AG04449 (cell line): Measurements from ENCODE around the gene CACNA1G.

Experiments used
- CTCF ChIA-PET: fragments of 350-600 bp; formaldehyde crosslinking; extraction: SDS; loops from one replicate; lab custom pipeline; 2021; ENCODE audit warnings: antibody characterized with exemption; lab: Yijun Ruan, JAX
- POLR2A ChIA-PET: fragments of 400-600, 350-600 bp; formaldehyde crosslinking; extraction: SDS; loops from one replicate; lab custom pipeline; 2020; ENCODE audit warnings: antibody characterized with exemption, inconsistent platforms; lab: Yijun Ruan, JAX
- DNase-seq: peaks from one replicate; pipeline ENCODE4 v3.0.0-alpha.2; 2010; ENCODE audit warnings: low read depth, low spot score
- H3K4me3 ChIP-seq: 2 replicates; pipeline ENCODE4 v1.5.1; 2011; ENCODE audit warnings: low read depth, mild to moderate bottlenecking, control low read depth, low read length
- TF ChIP-seq, protein P1 (sequence below): IDR thresholded peaks from one replicate; pipeline ENCODE4 v1.5.1; 2011; ENCODE audit warnings: mild to moderate bottlenecking, moderate library complexity, low read length, control low read depth, inconsistent platforms; ENCODE audit not compliant: insufficient read depth; ENCODE audit errors: missing control alignments

CACNA1G gene

DNA sequence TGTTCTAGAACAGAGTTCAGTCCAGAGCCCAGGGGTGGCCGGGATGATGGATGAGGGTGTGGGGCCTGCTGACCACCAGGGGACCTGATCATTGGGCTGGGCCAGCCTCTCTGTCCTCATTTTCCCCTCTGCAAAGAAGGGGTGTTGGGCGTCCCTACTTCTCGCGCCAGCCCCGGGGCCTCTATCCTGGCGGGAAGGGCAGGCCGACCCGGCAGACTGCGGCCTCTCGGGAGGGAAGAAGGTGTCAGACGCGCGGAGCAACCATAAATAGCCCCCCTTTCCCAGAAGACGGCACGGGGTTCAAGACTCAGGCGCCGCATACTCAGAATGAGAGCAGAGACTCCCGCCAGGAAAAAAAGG lies 2.0 kb upstream of the CACNA1G start:
- ChIA-PET CTCF (no interaction called here), POLR2A (no interaction called here)
- DNase-seq = no peak
- no peak overlapping the region for H3K4me3 ChIP-seq
- TF ChIP-seq, protein P1, sequence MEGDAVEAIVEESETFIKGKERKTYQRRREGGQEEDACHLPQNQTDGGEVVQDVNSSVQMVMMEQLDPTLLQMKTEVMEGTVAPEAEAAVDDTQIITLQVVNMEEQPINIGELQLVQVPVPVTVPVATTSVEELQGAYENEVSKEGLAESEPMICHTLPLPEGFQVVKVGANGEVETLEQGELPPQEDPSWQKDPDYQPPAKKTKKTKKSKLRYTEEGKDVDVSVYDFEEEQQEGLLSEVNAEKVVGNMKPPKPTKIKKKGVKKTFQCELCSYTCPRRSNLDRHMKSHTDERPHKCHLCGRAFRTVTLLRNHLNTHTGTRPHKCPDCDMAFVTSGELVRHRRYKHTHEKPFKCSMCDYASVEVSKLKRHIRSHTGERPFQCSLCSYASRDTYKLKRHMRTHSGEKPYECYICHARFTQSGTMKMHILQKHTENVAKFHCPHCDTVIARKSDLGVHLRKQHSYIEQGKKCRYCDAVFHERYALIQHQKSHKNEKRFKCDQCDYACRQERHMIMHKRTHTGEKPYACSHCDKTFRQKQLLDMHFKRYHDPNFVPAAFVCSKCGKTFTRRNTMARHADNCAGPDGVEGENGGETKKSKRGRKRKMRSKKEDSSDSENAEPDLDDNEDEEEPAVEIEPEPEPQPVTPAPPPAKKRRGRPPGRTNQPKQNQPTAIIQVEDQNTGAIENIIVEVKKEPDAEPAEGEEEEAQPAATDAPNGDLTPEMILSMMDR = no peak

DNA sequence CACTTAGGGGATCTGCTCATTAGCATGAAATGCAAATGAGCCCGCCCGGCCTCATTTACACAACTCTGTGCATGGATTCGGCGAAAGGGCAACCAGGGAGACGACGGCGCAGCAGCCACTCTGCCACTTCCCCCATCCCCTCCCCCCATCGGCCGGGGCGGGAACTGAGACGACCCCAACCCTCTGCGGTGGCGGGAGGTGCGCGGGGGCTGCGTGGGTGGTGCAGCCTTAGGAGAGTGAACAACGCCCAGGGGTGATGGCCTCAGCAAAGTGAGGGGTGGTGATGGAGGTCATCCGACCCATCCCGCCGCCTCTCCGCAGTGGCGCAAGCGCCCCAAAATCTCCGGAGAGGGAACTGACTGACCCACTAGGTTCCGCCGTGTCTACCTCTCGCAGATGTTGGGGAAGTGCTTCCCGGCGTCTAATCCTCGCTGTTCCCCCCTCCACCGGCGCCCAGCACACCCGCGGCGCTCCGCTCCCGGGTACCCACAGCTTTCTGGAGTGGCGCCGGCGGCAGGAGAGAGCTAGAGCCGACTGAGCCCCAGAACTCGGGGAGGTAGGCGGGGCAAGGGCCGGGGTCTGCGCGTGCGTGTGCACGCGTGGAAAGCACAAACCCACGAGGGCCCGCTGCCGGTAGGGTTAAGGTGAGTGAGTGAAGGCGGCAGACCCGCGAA lies 1.4 kb upstream of the CACNA1G start:
- CTCF ChIA-PET = interaction anchor here (0.9 to 7.0 kb wide), 4 partner anchors 8 to 354 kb away, joined by 3 to 69 read pairs (median 22); no protein-coding TSS in a partner anchor
- H3K4me3 ChIP-seq = peak overlapping the region; percentile 1; the same call in 1 of the 2 replicates
- DNase-seq = no peak
- POLR2A ChIA-PET = no interaction called here
- TF ChIP-seq, protein P1 = no peak

DNA sequence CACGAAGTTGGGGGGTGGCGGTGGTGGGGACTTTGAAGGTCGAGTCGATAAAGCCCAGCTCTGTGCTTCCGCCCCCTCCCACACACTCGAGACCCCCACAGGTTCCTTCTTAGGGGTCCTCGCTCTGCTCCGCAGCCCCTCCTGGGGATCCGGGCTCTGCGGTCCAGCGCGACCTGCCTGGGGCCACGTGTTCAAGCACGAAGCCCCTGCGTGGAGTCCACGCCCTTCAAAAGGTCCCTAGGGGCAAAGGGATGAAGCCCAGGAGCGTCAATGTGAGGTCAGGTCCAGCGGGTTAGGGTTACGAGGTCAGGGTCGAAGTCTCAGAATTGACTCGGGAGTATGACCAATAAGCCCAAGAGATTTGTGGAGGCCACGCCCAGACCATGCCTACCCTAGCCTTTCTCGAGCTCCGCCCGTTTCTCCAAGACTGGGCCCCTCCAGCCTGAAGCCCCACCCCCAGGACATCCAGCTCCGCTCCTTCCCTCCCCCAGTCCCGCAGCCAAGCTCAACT lies 786 bp upstream of the CACNA1G start:
- ChIA-PET CTCF (interaction anchor here (0.7 to 7.0 kb wide), 8 partner anchors 8 to 354 kb away, joined by 3 to 69 read pairs (median 4); partner anchors contain the start of gene LRRC59), POLR2A (no interaction called here)
- peak overlapping the region; percentile 43 for H3K4me3 ChIP-seq
- no peak for DNase-seq
- TF ChIP-seq, protein P1 = no peak

DNA sequence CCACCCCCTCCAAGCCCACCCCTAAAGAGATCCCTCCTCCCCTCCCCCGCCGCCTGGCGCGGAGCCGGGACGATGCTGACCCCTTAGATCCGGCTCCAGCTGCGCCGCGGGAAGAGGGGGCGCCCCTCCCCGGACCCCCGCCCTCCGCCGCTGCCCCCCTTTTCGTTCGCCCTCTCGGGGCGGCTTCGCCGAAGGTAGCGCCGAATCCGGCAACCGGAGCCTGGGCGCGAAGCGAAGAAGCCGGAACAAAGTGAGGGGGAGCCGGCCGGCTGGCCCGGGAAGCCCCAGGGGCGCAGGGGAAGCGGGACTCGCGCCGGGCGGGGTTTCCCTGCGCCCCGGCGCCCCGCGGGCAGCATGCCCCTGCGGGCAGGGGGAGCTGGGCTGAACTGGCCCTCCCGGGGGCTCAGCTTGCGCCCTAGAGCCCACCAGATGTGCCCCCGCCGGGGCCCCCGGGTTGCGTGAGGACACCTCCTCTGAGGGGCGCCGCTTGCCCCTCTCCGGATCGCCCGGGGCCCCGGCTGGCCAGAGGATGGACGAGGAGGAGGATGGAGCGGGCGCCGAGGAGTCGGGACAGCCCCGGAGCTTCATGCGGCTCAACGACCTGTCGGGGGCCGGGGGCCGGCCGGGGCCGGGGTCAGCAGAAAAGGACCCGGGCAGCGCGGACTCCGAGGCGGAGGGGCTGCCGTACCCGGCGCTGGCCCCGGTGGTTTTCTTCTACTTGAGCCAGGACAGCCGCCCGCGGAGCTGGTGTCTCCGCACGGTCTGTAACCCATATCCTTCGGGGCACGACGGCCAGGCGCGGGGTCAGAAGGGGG lies 623 bp downstream of the CACNA1G start:
- TF ChIP-seq, protein P1 = no peak
- ChIA-PET CTCF (interaction anchor here (1.0 to 7.0 kb wide), 6 partner anchors 10 to 134 kb away, joined by 3 to 69 read pairs (median 14); partner anchors contain the start of gene SPATA20), POLR2A (interaction anchor here (0.5 kb wide), 1 partner anchor 63 kb away, joined by 3 read pairs; no protein-coding TSS in a partner anchor)
- no peak for DNase-seq
- H3K4me3 ChIP-seq = peak overlapping the region; percentile 49

DNA sequence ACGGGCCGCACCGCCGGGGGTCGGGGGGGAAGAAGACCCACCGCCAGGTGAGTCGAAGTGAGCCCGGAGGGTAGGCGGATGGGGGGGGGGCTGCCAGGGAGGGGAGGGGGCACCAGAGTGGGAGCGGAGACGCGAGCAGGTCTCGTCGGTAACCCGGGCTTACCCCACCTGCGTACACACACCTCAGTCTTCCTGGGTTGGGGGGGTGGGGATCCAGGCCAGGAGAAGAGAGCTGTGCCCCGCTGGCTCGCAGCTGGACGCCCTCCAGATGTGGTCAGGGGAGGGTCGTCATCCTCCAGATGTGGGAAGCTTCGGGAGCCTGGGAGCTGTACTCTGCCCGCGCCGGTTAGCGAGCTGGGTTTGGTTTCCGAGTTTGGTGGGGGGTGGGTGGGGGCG lies 1.2 kb downstream of the CACNA1G start:
- DNase-seq = no peak
- ChIA-PET CTCF (interaction anchor here (0.9 to 7.0 kb wide), 9 partner anchors 10 to 133 kb away, joined by 3 to 69 read pairs (median 3); no protein-coding TSS in a partner anchor), POLR2A (no interaction called here)
- H3K4me3 ChIP-seq = no peak overlapping the region
- TF ChIP-seq, protein P1 = no peak
